GM12892 (cell line): ENCODE results near the gene GSTP1.

Source experiments
- POLR2A ChIP-seq: IDR thresholded peaks from 2 replicates; pipeline ENCODE4 v1.6.1; 2011; ENCODE audit warnings: low read depth, low read length, control low read depth
- POLR2AphosphoS5 ChIP-seq: IDR thresholded peaks from 2 replicates; pipeline ENCODE4 v1.6.1; 2011; ENCODE audit warnings: low read depth, low read length, control low read depth

- no peak for TF ChIP-seq POLR2AphosphoS5
- no peak for TF ChIP-seq POLR2A
Measured at GRCh38 chr11:67612751-67613150, 29.1 kb downstream of the GSTP1 start.
